Inflammatory macrophage treated with lipopolysaccharide for 4 hours (primary cell): Measurements from ENCODE around the gene ERBB4.

Experiments used
- DNase-seq: peaks from one replicate; pipeline ENCODE4 v3.0.0-alpha.2; 2020

ERBB4 gene

DNA sequence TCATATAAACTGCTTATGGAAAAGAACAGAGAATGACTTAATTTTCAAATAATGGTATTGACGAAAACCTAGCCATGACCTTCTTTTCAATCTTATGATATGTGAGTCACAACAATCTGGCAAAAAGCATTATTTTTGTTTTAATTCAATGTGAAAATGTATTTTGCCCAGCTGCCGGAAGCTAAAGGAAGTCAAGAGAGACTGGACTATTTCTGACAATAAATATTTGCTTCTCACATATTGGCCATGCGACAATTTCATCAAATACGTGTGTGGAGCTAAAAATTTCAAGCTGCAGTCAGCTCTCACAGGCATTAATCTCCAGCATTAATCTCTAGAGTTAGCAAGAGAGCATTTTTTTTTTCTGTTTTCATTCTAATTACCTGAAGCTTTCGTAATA lies 1101.2 kb downstream of the ERBB4 start:
- no peak for DNase-seq

DNA sequence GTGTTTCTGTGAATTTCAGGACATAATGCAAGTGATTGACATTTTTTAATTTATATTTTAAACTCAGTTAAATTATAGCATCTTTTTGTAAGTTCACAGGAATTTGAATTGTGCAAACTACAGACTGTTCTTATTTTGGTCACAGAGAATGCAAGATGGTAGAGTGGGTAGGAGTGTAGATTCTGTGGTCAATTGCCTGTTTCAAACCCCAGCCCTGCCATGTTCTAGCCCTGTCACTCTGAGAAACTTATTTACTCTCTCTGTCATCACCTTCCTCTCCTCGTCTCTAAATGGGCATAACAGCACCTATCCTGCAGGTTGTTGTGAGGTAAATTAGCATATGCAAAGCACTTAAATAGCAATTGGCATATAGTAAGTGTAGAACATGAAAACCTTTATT lies 1102.4 kb downstream of the ERBB4 start:
- no peak for DNase-seq

DNA sequence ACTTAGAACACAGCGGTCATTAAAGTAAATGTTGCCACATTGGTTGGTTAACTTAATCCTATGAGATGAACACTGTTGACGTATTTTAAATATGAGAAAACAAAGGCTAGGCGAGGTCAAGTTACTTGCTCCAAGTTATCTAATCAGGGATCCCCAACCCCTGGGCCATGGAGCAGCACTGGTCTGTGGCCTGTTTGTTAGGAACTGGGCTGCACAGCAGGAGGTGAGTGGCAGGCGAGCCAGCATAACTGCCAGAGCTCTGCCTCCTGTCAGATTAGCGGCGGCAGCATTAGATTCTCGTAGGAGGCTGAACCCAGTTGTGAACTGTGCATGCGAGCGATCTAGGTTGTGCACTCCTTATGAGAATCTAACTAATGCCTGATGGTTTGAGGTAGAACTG lies 1103.3 kb downstream of the ERBB4 start:
- DNase-seq = no peak

DNA sequence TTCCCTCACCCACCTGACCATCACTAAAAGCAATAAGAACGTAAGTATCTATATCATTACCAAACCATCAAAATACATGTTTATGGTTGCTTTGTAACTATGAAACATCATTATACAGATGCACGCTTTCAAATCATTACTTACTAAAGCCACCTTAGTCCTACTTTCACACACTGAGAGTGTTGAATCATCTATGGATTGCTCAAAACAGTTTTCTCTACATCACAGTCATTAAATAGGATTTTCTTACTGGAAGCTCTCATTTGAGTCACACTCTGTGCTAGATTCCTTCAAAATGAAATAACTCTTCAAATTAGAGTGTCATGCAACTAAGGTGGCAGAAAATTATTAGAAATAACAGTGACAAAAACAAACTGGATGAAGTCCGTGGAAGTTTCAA lies 1103.8 kb downstream of the ERBB4 start:
- DNase-seq = no peak

DNA sequence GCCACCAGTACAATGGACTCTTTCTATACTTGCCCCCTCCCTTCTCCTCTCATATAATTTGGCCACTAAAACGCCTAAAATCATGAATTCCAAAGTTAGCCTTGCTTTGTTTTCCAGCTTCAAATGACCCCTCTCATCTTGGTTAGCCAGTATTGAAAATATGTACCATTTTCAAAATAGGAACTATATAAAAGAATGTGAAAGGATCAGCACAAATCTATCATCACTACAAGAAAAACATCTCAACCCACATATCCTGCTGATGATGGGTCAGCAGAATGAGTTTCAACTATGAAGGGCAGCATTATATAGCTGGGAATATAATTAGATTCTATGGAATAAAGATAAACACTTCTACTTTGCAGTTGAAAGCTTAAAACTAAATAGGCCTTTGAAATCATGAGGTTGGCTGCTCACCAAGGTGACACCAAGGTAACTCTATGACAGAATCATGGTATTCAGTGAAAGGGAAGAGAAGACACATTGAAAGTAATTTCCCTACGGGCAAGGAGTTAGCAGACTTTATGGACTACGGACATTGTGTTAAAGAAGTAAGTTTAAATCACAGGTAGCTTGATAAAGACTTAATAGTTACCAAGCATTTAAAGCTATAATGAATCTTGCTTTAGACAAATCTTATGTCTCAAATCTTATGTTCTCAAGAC lies 1109.2 kb downstream of the ERBB4 start:
- DNase-seq = no peak

DNA sequence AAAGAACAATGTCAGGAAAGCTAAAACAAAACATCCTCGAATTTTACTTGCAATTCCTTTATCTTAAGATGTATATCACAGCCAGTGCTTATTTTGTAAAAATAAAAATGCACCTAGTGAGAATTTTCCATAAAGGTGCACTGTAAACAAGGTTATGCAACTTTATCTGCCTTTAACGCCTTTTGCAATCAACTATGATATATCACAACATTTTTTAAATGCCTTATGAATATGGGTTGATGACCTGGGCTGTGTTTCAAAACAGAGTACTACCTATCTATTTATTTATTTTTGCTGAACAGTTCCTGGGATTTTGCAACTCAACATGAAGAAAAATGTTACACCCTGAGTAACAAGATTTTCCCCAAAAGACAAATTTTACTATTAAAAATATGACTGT lies 1112.4 kb downstream of the ERBB4 start:
- DNase-seq = no peak

DNA sequence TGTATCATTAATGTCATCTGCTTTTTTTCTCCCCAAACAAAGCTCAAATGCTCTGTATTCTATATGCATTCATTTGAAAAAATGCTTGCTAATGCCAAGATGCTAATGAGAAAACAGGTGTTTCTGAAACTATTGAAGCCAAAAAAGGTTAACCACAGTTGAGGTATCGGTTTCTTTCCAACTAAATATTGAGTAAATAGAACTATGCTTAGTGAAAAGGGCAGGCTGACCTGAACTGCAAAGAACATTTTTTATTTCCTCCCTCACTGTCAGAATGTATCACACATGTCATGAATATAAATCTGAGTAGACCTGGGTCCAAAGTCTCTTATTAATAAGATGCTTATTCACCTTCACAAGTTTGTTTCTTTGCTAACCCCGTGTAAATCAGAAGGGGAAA lies 1115.6 kb downstream of the ERBB4 start:
- DNase-seq = no peak

DNA sequence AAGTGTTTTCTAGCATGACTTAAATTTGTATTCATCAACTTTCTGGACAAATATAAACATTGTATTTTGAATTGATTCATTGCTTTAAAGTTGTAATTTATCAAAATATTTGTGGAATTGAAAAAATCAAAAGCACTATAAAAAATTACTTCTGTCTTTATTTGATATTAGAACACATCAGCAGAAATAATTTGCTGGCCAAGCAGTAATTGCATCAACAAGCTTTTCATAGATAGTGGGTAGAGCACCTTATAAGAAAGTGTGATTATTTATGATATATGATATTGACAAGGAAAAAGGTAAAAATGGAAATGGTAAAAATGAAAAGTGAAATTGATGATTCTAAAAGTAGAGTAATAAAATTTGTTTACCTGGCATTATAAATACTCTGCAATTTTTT lies 1121.1 kb downstream of the ERBB4 start:
- no peak for DNase-seq

DNA sequence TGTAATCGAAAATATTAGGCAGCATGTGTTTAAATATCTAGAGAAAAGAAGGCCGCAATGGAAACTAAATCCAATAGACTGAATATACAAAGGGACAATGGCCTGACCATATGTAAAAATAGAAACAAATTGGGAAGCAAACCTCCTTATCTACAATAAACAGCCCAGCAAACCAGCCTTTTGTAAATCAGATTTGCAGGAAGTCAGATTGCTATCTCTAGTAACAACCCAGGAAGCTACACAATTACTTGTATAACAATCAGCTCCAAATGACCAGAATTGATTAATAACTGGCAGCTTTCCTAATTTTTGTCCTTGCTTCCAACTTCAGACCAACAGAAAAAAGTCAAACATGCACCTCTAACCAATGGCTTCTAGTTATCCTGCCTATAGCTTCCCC lies 1122.2 kb downstream of the ERBB4 start:
- no peak for DNase-seq

DNA sequence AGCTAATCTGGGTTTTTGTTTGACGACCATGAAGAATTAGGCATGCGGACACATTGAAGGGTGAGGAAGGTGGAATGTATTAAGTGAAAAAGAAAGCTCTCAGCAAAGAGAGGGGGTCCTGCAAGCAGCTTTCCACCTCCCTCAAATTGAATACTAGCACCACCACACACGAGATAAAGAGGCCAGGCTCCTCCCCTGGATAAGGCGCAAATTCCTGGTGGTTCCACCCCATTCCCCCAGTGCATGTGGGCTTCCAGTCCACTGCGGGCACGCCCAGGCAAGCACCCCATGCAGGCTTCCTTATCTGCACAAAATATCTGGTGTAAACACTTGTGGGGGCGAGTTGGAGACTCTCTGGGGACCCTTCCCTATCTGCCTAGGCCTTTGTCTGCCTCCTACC lies 1124.9 kb downstream of the ERBB4 start:
- DNase-seq = no peak

DNA sequence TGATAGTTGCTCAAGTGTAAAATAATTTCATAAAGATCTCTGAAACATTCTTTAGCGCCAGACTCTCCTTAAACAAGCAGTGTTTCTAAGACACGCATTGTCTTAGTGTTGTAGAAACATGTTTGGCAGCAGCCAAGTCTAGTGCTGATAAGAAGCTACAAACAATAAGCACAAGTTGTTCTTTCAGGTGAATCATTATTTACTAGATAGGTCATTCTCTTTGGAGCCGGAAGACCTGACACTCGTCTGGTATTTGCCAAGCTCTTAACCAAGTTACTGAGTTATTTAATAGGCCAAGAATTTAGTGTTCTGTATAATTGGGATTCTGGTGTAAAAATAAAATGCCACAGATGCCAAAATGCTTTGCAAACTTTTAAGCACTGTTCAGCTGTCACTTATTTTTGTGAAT lies 1130.1 kb downstream of the ERBB4 start:
- no peak for DNase-seq

DNA sequence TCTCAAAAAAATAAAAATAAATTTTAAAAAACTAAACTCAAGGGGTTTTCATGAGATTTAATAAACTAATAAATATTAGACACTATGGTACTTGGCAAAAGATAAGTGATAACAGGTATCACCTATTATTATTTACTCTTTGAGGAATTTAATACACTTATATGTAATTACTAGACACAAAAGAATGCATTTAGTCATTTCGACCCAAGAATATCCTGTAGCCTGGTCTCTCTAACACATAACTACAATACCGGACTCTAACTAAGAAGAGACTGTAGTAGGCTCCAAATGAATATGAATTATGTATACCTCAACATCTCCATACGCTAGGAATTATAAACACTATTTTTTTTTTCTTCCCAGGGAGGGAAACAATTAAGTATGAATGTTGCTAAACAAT lies 1131.5 kb downstream of the ERBB4 start:
- DNase-seq = no peak

DNA sequence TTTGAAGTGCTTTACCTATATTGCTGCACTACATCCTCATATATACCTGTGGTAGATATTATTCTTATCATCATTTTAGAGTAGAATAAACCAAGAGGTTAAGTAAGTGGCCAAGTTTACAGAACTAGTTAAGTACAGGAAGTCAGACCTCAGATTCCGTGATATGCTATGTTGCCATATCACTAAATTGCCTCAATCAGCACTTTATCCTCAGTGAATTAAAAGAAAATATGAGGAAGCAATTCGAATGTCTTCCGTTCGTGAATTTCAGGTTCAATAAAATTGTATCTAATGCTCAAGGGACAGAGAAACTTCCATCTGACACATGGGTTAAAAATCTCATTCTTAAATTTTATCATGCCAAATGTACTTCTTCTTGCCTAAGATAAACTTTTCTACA lies 1133.6 kb downstream of the ERBB4 start:
- no peak for DNase-seq

DNA sequence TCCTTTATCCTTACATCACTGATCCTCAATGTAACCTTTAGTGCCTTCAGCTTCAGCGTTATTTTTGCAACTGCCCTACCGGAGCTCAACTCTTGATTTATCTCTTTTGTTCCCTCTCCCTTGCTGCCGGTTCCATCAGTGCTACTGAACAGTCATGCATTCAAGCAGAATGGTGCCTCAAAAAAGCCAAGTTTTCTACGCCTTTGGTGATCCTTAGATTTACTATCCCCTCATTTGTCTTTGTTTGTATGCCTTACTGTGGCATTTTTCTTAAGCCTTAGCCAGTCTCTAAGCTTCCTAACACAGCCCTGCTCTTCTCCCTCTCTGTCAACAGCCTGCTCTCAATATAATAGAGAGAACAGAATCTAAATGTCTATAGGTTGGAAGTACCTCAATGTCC lies 1134.5 kb downstream of the ERBB4 start:
- DNase-seq = no peak

DNA sequence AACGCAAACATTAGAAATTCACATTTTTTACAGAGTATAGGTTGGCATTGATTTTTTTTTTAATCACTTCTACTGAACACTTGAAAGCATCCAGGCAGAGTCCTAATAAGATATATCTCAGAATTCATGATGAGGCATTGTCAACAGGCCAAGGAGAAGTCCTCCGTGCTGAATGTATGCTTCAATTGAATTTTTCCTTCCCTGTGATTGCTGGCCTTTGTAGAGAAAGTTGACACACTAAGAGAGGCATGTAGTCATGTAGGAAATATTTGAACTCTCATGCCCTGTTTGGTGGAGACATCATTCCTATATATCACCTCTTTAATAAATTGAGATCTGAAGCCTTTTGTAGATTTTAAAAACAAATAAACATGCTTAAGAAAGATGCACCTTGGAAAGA lies 1137.3 kb downstream of the ERBB4 start:
- no peak for DNase-seq

DNA sequence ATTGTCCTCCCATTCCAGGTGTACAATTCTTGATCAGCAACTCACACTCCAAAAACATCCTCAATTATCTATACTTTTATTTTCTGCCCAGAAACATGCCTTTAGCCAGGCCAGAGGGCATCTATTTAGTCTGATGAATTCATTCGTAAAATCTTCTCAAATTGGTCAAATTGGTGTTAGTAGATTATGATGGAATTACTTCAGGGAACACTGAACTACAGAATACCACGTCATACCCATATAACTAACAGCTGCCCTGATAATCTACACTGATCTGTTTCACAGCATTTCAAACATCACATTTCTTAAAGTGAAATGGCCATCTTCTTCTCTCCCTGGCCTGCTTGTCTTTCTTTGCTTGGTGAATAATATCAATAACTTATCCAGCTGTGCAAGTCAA lies 1140.8 kb downstream of the ERBB4 start:
- DNase-seq = no peak

DNA sequence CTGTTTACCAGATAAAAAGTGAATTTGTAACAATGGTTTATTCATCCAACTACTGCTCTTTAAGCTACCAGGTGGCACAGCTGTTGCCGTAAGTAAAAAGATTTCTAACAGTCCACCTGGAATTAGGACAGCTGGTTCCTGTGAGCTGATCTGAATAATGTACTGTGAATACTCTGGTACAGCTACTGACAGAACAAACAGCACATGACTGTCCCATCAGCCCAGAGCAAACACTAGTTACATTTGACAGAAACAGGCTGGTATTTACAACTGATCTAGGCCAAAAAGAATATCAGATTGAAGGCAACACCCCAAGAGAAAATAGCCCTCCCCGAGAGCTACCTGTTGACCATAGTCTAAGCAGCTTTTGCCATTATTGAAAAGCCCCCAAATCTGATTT lies 1141.8 kb downstream of the ERBB4 start:
- no peak for DNase-seq

DNA sequence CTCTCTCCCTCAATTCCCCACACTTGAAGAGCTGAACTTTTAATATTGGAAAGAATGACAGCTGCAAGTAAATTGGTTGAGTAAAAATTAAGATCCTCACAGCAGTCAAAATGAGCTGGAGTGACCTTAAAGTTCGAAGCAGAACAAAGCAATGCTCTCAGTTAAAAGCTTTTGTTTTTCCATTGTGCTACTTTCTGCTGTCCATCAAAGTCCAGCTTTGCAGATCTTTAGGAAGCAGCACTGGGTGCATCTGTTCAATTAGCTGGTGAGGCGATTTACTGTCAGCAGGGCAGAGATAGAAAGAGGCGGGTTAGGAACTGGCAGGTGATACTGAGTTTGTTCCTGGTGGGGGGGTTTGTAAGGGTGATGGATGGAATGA lies 1147.4 kb downstream of the ERBB4 start:
- DNase-seq = no peak

DNA sequence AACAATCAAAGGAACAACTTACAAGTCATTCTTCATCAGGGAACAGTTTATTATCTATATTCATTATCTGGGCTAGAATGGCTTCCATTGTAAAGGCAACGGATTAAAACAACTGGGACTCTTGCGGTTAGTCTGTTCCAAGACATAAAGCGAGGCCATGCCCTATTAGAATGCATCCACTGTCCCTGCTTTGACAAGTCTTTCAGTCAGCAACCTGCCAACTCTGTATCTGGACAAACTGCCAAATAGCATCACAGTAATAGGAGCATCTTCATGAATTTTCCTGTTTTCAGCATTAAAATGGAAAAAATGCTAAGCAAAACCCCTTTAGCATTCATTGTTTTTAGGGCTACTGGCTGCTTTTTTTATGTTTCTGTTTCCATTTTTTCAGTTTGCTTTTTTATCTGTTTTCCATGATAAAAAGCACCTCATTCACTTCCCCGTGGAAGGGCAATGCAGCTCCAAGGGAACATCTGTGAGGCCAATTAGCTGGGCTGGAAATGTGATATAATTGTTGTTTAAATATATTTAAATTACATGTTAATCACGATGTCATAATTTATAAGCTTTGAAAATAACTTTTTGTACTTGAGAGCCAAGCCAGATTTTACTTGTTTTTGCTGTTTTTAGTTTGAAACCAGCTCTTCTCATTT lies 1147.9 kb downstream of the ERBB4 start:
- DNase-seq = no peak

DNA sequence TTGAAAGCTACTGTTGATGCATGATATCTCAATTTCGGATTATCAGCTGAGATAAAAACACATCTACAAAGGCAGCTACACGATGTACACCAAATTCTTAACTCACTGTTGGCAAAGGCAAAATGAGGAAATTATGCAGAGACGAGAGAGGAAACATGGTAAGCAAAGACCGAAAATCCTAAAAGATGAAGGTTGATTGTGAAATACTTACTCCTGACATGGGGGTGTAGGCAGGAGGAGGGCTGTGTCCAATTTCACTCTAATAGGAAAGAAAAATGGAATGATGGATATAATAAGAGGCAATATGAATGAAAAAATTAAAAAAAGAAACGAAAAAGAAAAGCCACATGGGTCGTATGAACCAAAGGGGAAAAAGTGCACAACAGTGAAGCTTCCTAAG lies 1150.9 kb downstream of the ERBB4 start:
- no peak for DNase-seq

DNA sequence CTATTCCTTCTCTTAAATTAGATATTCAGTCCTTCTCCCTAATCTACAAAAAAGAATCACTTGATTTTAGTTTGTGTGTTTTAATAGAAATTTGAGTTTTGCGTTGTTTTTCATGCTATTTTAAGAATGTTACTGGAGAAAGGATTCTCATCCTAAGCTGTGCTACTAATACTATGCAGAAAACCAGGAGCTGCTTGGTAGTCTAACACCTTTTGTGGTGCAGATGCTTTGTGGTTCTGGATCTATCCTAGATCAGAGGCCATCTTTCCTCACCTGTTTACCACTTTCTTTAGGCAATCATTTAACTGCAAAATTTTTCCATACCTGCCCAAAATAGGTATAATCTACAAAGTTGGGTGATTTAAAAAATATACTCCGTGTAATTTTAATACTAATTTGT lies 1158.6 kb downstream of the ERBB4 start:
- DNase-seq = no peak

DNA sequence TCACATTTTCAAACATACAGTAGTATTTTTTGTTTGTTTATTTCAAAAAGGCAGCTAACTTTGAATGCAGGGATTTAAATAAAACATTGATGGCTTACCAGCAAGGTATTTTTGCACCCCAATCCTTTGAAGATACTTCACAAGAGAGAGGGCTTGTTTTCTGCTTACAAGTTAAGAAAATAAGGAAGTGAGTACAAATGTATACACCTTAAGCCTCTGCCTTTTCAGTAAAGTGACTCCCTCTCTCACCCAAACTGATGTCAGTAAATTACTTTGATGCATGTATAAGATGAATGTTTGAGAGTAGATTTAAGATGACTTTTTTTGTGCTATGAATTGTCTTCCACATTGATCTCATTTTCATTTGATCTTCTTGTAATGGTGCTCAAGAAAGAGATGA lies 1162.2 kb downstream of the ERBB4 start:
- DNase-seq = no peak

DNA sequence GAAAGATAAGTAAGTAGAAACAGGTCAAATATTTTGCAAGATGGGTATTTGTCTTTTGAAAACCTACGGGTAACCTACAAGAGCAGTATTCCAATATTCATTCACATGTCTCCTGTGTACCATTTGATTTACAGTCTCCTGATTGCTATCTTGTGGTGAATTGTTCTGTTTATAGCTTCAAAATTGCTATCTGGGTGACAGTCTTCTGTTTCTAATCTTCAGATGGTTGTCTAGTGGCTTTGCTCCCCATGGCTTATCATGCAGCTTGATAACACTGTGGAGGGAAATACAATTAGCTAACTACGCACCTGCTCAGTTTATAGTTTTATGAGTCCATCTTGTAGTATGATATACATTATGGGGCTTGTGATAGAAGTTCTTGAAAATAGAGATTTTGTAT lies 1165.4 kb downstream of the ERBB4 start:
- no peak for DNase-seq

DNA sequence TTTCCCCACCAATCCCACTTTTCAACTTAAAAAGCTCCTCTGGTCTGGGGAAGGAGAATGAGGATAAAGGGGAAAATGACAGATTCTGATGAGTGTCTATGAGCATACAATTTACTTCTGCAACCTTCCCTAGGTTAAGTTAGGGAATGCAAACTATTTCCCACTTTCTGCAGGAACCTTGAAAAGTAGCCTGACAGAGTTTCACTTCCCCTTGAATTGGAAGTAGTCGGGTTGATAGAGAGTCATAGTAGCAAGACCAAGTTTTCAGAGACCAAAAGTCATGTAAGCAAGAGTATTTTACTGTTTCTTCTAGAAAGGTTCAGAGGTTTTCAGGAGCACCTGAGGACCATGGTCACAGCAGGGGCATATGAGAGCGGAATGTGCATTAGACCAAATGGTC lies 1167.1 kb downstream of the ERBB4 start:
- no peak for DNase-seq

DNA sequence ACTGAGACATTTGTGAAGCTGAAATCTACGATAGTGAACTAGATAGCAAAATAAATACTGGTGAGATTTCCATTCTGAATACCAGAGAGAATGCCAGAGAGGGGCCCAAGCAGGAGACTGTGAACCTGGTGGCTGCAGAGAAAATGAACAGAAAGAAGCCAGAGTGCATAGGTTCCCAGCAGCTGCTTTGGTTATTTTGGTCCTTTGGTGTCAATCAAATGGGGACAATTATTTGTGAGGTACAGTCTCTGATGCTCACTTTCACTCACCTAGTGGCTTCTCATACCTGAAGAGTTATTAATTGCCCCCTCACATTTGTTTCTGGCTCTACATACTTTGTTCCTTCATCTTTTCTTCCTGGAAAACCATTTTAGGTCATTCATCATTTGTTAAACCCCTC lies 1170.1 kb downstream of the ERBB4 start:
- no peak for DNase-seq
